HG02571 (cell line): ENCODE data around the gene RAB44.

Source experiments
- ATAC-seq: cut with Tn5 transposase; IDR thresholded peaks from one replicate; pipeline ENCODE4 v1.9.1; 2021; ENCODE audit warnings: mild to moderate bottlenecking, moderate library complexity; ENCODE audit not compliant: unreplicated experiment

RAB44 gene

GRCh38 chr6:36728289-36729160 lies 30.9 kb downstream of the RAB44 start:
- no peak for ATAC-seq

DNA sequence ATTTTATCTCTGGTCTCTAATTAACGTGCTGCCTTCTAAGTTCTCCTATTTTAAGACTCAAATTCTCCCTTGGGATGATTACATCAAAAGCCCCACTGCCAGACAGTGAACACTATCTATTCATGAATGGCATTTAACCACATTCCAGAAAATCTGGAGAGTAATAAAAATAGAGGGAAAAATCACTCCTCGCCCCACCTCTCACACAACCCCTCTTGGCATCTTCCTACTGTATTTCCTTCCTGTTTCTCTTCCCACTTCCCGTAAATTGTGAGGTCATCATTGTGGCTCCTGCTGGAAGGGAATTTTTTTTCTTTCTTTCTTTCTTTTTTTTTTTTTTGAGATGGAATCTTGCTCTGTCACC lies 31.5 kb downstream of the RAB44 start:
- no peak for ATAC-seq

DNA sequence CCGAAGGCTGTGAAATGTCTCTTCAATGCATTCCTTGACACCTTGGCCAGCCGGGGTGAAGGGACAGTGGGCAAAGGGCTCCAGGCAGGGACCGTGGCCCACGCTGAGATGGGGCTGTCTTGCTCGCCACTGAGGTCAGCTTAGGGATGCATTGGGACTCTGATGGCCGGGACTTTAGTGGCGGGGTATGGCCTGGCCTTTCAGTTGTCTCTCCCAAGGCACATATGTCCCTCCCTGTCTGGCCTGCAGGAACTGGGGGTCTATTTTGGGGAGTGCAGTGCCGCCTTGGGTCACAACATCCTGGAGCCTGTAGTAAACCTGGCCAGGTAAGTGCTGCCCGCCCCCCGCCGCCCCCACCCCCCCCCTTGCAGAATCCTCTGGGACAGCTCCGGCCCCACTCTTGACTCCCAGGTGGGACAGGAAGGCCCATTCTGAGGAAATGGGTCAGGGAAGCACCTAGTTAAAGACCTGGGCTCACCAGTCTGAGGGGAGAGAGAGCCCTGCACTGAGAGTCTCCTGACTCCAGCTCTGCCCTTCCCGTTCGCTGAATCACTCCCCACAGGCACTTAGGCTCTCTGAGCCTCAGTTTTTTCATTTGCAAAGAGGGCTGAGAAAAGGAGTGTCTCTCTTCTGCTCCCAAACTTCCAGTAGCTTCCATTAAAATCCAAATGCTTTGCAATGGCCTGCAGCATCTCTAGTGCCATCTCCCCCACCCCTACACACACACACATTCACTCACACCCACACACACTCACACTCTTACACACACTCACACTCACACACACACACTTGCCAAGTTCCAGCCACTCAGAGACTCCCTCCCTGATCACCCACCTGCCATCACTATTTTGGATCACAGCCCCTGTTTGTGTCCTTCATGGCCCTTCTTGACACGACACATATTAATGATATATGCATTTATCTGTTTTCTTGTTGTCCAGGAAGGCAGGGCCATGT lies 33.1 kb downstream of the RAB44 start:
- ATAC-seq: no peak

- no peak for ATAC-seq
These were observed 34.1 kb downstream of the RAB44 start for GRCh38 chr6:36731622-36732310.

DNA sequence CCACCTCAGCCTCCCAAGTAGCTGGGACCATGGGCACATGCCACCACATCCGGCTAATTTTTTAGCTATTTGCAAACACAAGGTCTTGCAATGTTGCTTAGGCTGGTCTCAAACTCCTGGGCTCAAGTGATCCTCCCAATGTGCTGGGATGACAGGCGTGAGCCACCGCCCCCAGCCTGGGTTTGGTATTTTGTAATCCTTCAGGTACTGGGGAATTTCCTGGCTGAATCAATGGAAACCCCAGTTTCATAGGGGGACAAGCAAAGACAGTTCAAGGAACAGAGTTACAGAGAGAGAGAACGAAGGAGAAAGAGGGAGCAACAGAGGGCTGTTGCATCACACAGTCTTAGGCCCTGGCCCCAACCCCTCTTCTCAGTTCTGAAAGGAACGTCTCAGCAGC lies 35.7 kb downstream of the RAB44 start:
- no peak for ATAC-seq

GRCh38 chr6:36734486-36735060 lies 36.9 kb downstream of the RAB44 start:
- ATAC-seq: no peak

- no peak for ATAC-seq
These were observed 37.8 kb downstream of the RAB44 start for GRCh38 chr6:36735110-36736071.

DNA sequence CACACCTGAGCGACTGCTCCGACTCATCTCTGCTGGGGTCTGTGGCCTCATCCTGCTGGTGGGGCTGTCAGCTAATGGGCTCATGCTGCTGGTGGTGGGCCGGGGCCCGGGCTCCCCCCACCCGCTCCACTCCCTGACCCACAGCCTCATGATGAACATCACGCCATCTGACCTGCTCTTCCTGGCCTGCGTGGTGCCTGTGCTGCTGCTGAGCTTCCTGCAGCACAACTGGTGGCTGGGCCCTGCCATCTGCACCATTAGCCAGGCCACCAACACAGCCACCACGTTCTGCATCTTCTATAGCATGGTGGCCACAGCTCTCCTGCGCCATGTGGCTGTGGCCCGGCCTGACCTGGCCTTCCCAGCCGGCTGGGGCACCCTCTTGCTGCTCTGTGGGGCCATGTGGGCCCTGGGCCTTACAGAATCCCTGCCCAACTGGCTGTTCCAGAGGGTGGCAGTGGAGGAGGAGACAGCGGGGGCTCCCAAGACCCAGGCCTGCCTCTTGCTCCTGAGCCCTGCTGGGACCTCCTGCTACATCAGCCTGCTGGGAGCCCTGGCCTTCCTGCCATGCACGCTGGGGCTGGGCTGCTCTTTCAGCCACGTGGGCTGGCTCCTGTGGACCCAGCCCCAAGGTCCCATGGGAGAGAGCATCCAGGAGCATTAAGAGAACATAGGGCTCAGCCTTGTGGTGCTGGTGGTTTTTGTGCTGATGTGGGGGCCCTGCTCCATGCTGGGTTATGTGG lies 39.6 kb downstream of the RAB44 start:
- no peak for ATAC-seq

GRCh38 chr6:36738108-36738507 lies 40.5 kb downstream of the RAB44 start:
- no peak for ATAC-seq

GRCh38 chr6:36739947-36740817 lies 42.6 kb downstream of the RAB44 start:
- ATAC-seq: no peak

DNA sequence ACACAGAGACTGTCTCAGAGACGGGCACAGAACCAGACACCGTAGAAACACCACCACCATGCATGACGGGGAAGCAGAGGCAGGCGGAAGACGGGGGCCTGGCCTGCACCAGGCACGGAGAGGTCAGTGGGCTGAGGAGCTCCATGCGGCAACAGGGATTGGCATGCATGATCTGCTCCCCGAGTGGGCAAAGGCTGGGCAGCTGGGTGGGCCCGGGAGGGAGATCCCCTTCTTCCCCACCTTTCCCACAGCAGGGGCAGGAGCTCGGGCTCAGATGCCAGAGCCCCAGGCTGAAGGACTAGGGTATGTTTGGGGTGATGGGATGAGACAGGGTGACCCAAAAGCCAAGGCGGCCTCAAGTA lies 43.2 kb downstream of the RAB44 start:
- no peak for ATAC-seq

DNA sequence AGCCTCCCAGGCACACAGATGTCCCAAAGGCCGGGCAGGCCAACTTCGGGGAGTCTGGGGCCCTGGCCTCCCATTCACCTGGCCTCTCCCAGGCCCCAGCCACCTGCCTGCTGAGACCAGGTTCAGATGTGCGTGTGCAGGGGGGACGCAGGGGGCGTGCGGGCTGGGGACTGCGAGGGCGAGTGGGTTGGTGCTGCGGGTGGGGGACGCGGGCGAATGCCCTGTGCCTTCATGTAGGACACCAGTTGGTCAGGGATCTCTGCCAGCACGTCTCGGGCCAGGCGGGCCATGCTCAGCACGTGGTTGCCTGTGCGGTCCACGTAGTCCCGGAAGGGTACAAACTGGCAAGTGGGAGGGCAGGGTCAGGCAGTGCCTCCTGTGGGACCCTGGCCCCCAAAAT lies 44.5 kb downstream of the RAB44 start:
- no peak for ATAC-seq

GRCh38 chr6:36743032-36743431 lies 45.4 kb downstream of the RAB44 start:
- no peak for ATAC-seq

- ATAC-seq: no peak
These were observed 46.1 kb downstream of the RAB44 start for GRCh38 chr6:36743538-36744303.

DNA sequence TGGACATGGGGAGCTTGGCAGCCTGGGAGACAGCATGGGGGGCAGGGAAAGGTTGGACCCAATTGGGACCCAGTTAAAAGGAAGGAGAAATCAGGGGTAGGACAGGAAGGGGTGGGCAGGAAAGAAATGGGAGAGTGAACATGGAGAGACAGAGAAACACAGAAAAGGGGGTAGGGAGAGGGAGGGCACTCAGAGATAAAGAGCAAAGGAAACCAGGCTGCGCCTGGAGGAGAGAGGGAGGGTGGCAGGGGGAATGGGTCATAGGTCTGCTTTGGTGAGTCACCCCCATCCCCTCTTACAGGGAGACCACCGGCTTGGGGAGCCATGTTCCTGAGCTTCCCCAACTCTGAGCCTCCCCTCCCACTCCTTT lies 46.7 kb downstream of the RAB44 start:
- ATAC-seq: no peak

DNA sequence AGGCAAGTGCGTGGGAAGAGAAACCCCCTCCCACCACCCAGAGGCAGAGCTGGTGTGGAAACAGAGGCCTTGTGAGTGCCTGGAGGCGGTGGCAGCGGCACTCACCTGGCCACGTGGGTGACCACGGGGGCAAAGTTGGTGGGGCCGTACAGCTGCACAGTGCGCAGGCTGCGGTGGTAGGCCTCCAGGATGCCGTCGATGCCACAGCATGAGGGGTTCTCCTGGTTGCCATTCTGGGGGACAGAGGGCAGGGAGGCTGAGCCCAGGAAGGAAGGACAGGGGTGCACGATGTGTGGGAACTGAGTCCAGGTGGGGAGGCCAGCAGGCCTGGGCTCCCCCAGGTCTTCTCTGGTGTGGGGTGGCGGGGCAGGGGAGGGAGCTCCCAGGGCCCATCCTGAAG lies 47.7 kb downstream of the RAB44 start:
- ATAC-seq: no peak

DNA sequence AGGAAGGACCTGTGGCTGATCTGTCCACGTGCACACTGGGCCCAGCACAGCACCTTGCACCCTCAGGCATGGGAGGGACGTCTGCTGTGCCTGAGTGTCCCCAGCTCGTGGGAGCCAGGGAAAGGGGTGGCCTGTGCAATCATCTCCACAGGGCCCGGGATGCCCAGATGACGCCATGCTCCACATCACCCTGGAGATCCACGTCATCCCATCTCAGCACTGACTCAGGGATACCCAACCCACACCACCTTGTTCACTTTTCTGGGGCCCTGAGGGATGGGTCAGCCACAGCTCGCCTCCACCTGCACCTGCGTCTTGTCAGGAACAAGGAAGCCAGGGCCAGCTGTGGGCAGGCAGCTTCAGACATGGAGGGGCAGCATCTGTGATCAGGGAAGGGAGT lies 48.2 kb downstream of the RAB44 start:
- ATAC-seq: no peak

GRCh38 chr6:36746251-36746650 lies 48.6 kb downstream of the RAB44 start:
- no peak for ATAC-seq
